ENCODE results near the gene CST9. TPM values are rescaled to one million over a fixed set of nuclear protein-coding genes. Genes with fewer than 3 reads are reported as not detected.

The CST9 gene
- total RNA-seq, 1 experiment from 2014 or later: not detected

- Histone ChIP-seq H4K20me1 (ENCODE audit: insufficient read depth) (no peaks in the 10 kb centered on the region), H3K27me3 (ENCODE audit: insufficient read depth, low read length) (peaks cover 46% of the 10 kb centered on the region), H3K4me2 (ENCODE audit: low read length) (no peak overlapping the region), H3K27ac (ENCODE audit: low read depth, low read length) (no peak overlapping the region), H3K4me3 (replicated peaks in 1 of 2; ENCODE audit: low read depth in 1 of 2, low read length in 2 of 2) (no peak overlapping the region), H3K9ac (ENCODE audit: low read length) (no peak overlapping the region), H2AFZ (ENCODE audit: low read depth, low read length, poor library complexity, severe bottlenecking) (no peak overlapping the region), H3K9me2 (ENCODE audit: insufficient read depth) (no peaks in the 10 kb centered on the region), H3K4me1 (ENCODE audit: control insufficient read depth in 1 of 2, insufficient read depth in 2 of 2, low read length in 2 of 2) (no peaks in the 10 kb centered on the region), H3K9me3 (ENCODE audit: control insufficient read depth in 1 of 2, insufficient read depth in 1 of 2, low read depth in 1 of 2, low read length in 2 of 2) (no peaks in the 10 kb centered on the region), H3K36me3 (ENCODE audit: control insufficient read depth in 1 of 2, insufficient read depth in 2 of 2, low read length in 2 of 2) (no peaks in the 10 kb centered on the region), H3K79me2 (ENCODE audit: insufficient read depth, low read length) (no peaks in the 10 kb centered on the region)
- ATAC-seq (no peak), DNase-seq (ENCODE audit: low read depth, low spot score) (no peak)
- BruUV-seq (replicated peaks): no TSS peak
- RAD21 ChIA-PET (ENCODE audit: low non-redundant PET in 1 of 2, low total read pairs in 2 of 2, uncharacterized antibody in 2 of 2, unreplicated experiment in 2 of 2): no interaction called here
- intact Hi-C loops (cut with micrococcal nuclease): no loop called here
- TF ChIP-seq ATF3 (IDR thresholded peaks at IDR 0.05) (no peak), YY1 (IDR thresholded peaks at IDR 0.05; ENCODE audit: extremely low read depth, insufficient replicate concordance, low read depth, low read length) (no peak), RAD21 (IDR thresholded peaks at IDR 0.05; ENCODE audit: low read depth) (no peak), ELF1 (IDR thresholded peaks at IDR 0.05; ENCODE audit: borderline replicate concordance, low read depth) (no peak), SP1 (IDR thresholded peaks at IDR 0.05; ENCODE audit: low read depth) (no peak), ZNF274 (IDR thresholded peaks at IDR 0.05; ENCODE audit: low read depth, low read length) (no peak), EZH2phosphoT487 (IDR thresholded peaks at IDR 0.05; ENCODE audit: borderline replicate concordance) (no peak), ZBTB33 (IDR thresholded peaks at IDR 0.05; ENCODE audit: extremely low read depth, insufficient replicate concordance, low read length) (no peak), CEBPB (IDR thresholded peaks at IDR 0.05; ENCODE audit: low read depth) (no peak), ZFX (IDR thresholded peaks at IDR 0.05) (no peak), REST (IDR thresholded peaks at IDR 0.05; ENCODE audit: low read depth) (no peak), POLR2AphosphoS5 (IDR thresholded peaks at IDR 0.05; ENCODE audit: low read depth, low read length) (no peak), CBX3 (IDR thresholded peaks at IDR 0.05; ENCODE audit: low read depth) (no peak), CTCF (IDR thresholded peaks at IDR 0.05 in 2 of 3, conservative IDR thresholded peaks at IDR 0.05 in 1 of 3; ENCODE audit: borderline replicate concordance in 1 of 3, insufficient read depth in 1 of 3, low read depth in 2 of 3, low read length in 2 of 3) (no peak), SIN3A (IDR thresholded peaks at IDR 0.05; ENCODE audit: low read depth) (no peak), SRF (IDR thresholded peaks at IDR 0.05; ENCODE audit: low read depth) (no peak), FOSL1 (IDR thresholded peaks at IDR 0.05; ENCODE audit: low read depth) (no peak), POLR2A (IDR thresholded peaks at IDR 0.05; ENCODE audit: borderline replicate concordance, extremely low read depth, insufficient read depth, insufficient read length) (no peak), JUND (IDR thresholded peaks at IDR 0.05) (no peak)
- TF ChIP-seq, protein P1, sequence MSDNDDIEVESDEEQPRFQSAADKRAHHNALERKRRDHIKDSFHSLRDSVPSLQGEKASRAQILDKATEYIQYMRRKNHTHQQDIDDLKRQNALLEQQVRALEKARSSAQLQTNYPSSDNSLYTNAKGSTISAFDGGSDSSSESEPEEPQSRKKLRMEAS (IDR thresholded peaks at IDR 0.05): no peak
- CTCF ChIA-PET: no interaction called here
- POLR2A ChIA-PET: no interaction called here
These were observed 4.0 kb downstream of the CST9 start for GRCh38 chr20:23601715-23602114.

All from HCT116 (cell line).